PC-3 (cell line): ENCODE data around the gene TEX2. TPM values are rescaled to one million over a fixed set of nuclear protein-coding genes. Genes with fewer than 3 reads are reported as not detected.

ENCODE experiments used
- ATAC-seq: fragments of 200-7000 bp; cut with Tn5 transposase; 2 replicates; pipeline ENCODE4 v1.9.1; 2020; ENCODE audit warnings: mild to moderate bottlenecking, moderate library complexity
- Bru-seq: library from RNA; stranded (reverse); fragments of 400-500 nt; gene quantifications from one replicate; lab custom pipeline; 2021; lab: Mats Ljungman, UMichigan
- BruChase-seq, 2 experiments: library from RNA; stranded (reverse); fragments of 400-500 nt; gene quantifications; one replicate each; lab custom pipeline; 2021; lab: Mats Ljungman, UMichigan
- BruUV-seq: library from RNA; stranded (reverse); fragments of 400-500 nt; replicated peaks from 2 replicates; lab custom pipeline; 2021; lab: Mats Ljungman, UMichigan
- CTCF ChIA-PET: fragments of 300-600 bp; sonication (Branson Sonifier 250); formaldehyde crosslinking; loops from one replicate; lab custom pipeline; 2022; ENCODE audit warnings: antibody characterized with exemption; lab: Charles Lee
- POLR2A ChIA-PET: fragments of 300-600 bp; sonication (Branson Sonifier 250); formaldehyde crosslinking; loops from one replicate; lab custom pipeline; 2022; ENCODE audit warnings: antibody characterized with exemption; ENCODE audit not compliant: unreplicated experiment; lab: Charles Lee
- DNase-seq: peaks from one replicate; pipeline ENCODE4 v3.0.0-alpha.2; 2015
- H2AFZ ChIP-seq: fragments of 300-600 bp; sonication (generic); 2 replicates; pipeline ENCODE4 v1.6.0; 2016; ENCODE audit warnings: antibody characterized with exemption, low read length
- H3F3A ChIP-seq: fragments of 300-600 bp; sonication (generic); one replicate; pipeline ENCODE4 v1.6.0; 2017; ENCODE audit warnings: antibody characterized with exemption, low read length, control low read depth, mild to moderate bottlenecking; ENCODE audit not compliant: unreplicated experiment
- H3K27ac ChIP-seq: fragments of 300-600 bp; sonication (generic); 2 replicates; pipeline ENCODE4 v1.5.1; 2016; ENCODE audit warnings: mild to moderate bottlenecking, low read length
- H3K27me3 ChIP-seq: fragments of 300-600 bp; sonication (generic); 2 replicates; pipeline ENCODE4 v1.6.1; 2016; ENCODE audit warnings: low read length, mixed read lengths
- H3K36me3 ChIP-seq: fragments of 300-600 bp; sonication (generic); 2 replicates; pipeline ENCODE4 v1.6.1; 2016; ENCODE audit warnings: low read depth, mixed run types, low read length, mixed read lengths
- H3K4me1 ChIP-seq: fragments of 300-600 bp; sonication (generic); 2 replicates; pipeline ENCODE4 v1.5.1; 2016; ENCODE audit warnings: low read length; ENCODE audit not compliant: insufficient read depth
- H3K4me2 ChIP-seq: fragments of 300-600 bp; sonication (generic); 2 replicates; pipeline ENCODE4 v1.6.0; 2016; ENCODE audit warnings: low read length
- H3K4me3 ChIP-seq: fragments of 300-600 bp; sonication (generic); 2 replicates; pipeline ENCODE4 v1.5.1; 2016; ENCODE audit warnings: mild to moderate bottlenecking, low read length, mixed read lengths
- H3K79me2 ChIP-seq: fragments of 300-600 bp; sonication (generic); 2 replicates; pipeline ENCODE4 v1.6.1; 2017; ENCODE audit warnings: low read length, mixed read lengths
- H3K9ac ChIP-seq: fragments of 300-600 bp; sonication (generic); 2 replicates; pipeline ENCODE4 v1.6.0; 2016; ENCODE audit warnings: mild to moderate bottlenecking, low read length
- H3K9me2 ChIP-seq: fragments of 300-600 bp; sonication (generic); replicated peaks from 2 replicates; pipeline ENCODE4 v1.6.1; 2016; ENCODE audit warnings: mixed run types, low read length, mixed read lengths
- H3K9me3 ChIP-seq: fragments of 300-600 bp; sonication (generic); 2 replicates; pipeline ENCODE4 v1.6.1; 2016; ENCODE audit warnings: low read length, mixed read lengths
- H4K20me1 ChIP-seq: fragments of 300-600 bp; sonication (generic); 2 replicates; pipeline ENCODE4 v1.6.1; 2016; ENCODE audit warnings: low read length, mixed read lengths
- CTCF ChIP-seq: fragments of 300-600 bp; sonication (generic); conservative IDR thresholded peaks from 2 replicates; pipeline ENCODE4 v1.5.1; 2017; ENCODE audit warnings: antibody characterized with exemption, low read depth, mild to moderate bottlenecking, low read length
- EZH2 ChIP-seq: fragments of 300-600 bp; sonication (generic); IDR thresholded peaks from one replicate; pipeline ENCODE4 v1.6.1; 2017; ENCODE audit warnings: antibody characterized with exemption, mild to moderate bottlenecking, low read length; ENCODE audit not compliant: unreplicated experiment
- EZH2phosphoT487 ChIP-seq: fragments of 300-600 bp; sonication (generic); IDR thresholded peaks from 2 replicates; pipeline ENCODE4 v1.6.1; 2018; ENCODE audit warnings: mild to moderate bottlenecking, antibody characterized with exemption, low read length, borderline replicate concordance
- intact Hi-C: fragments of 100-400 bp; cut with micrococcal nuclease; formaldehyde crosslinking; loops from 2 replicates; pipeline ENCODE4 v1.9.0; 2023
- long read RNA-seq: library from polyadenylated mRNA; unstranded; transcript quantifications from one replicate; pipeline ENCODE4 v2.0.0, GENCODE V29; 2021; ENCODE audit not compliant: unreplicated experiment
- total RNA-seq: library from RNA; depleted of rRNA; stranded (reverse); fragments of >200 nt; gene quantifications from 2 replicates; pipeline ENCODE4 v1.2.3, GENCODE V29; 2014; rRNA removed

Gene TEX2
- total RNA-seq (44.2 and 50.5 TPM in 2 replicates), Bru-seq, nascent RNA (percentile 78 among the genes with signal in this experiment), BruChase-seq, experiment 1, labeled RNA remaining after a 6-hour chase (percentile 79 among the genes with signal in this experiment), BruChase-seq, experiment 2, labeled RNA remaining after a 2-hour chase (percentile 75 among the genes with signal in this experiment)
- long read RNA-seq, full-length matches to known transcripts: 29 of 109 reads
- long read RNA-seq, partial matches to known transcripts: 64 of 109 reads
- long read RNA-seq, other reads (novel, unspliced or antisense): 16 of 109 reads

GRCh38 chr17:64263000-64263766 is at the start of gene TEX2:
TEX2 (minus strand) TSS chr17:64263260; CDS start chr17:64214217, 49,043 bp downstream.
- H3K4me2 ChIP-seq: peak within 1 kb of the TSS; percentile 98
- no peaks in the 10 kb centered on the region for H3K27me3 ChIP-seq
- H3K36me3 ChIP-seq: no peaks in the 10 kb centered on the region
- H3K4me3 ChIP-seq: peak within 1 kb of the TSS; percentile 89
- ATAC-seq: peak; percentile 88
- peaks cover 48% of the 10 kb centered on the region for H3K79me2 ChIP-seq
- H2AFZ ChIP-seq: peak within 1 kb of the TSS; percentile 100
- intact Hi-C loops: loop anchor here (1.0 to 5.0 kb wide), 5 partner anchors 18 to 116 kb away; no protein-coding TSS in a partner anchor
- peak; percentile 96 for DNase-seq
- TF ChIP-seq EZH2 (no peak), EZH2phosphoT487 (no peak), CTCF (no peak)
- H3F3A ChIP-seq: no peaks in the 10 kb centered on the region
- H3K9me3 ChIP-seq: no peaks in the 10 kb centered on the region
- H3K9me2 ChIP-seq: no peaks in the 10 kb centered on the region
- H3K27ac ChIP-seq: peak within 1 kb of the TSS; percentile 1; the same call in 1 of the 2 replicates
- no TSS peak for BruUV-seq
- 0 out of 2 replicates have a peak, but pooled peaks cover 4% of the 10 kb centered on the region for H4K20me1 ChIP-seq
- H3K4me1 ChIP-seq: peaks cover 28% of the 10 kb centered on the region
- POLR2A ChIA-PET: interaction anchor here (0.6 to 0.7 kb wide), 2 partner anchors 133 to 370 kb away, joined by 3 to 4 read pairs; partner anchors contain the start of gene ERN1
- H3K9ac ChIP-seq: peak within 1 kb of the TSS; percentile 84
- CTCF ChIA-PET: no interaction called here

- H3K79me2 ChIP-seq: no peaks in the 10 kb centered on the region
- H3F3A ChIP-seq: no peaks in the 10 kb centered on the region
- intact Hi-C loops: loop anchor here (5.0 kb wide), 1 partner anchor 183 kb away; no protein-coding TSS in a partner anchor
- H3K4me3 ChIP-seq: no peak overlapping the region
- H2AFZ ChIP-seq: no peak overlapping the region
- H3K9me3 ChIP-seq: no peaks in the 10 kb centered on the region
- H3K4me1 ChIP-seq: no peaks in the 10 kb centered on the region
- no peak overlapping the region for H3K9ac ChIP-seq
- no peak for ATAC-seq
- H3K4me2 ChIP-seq: no peak overlapping the region
- no peaks in the 10 kb centered on the region for H3K36me3 ChIP-seq
- no peaks in the 10 kb centered on the region for H3K9me2 ChIP-seq
- ChIA-PET CTCF (interaction anchor here (0.6 kb wide), 2 partner anchors 291 to 743 kb away, joined by 4 to 7 read pairs; no protein-coding TSS in a partner anchor), POLR2A (no interaction called here)
- H3K27me3 ChIP-seq: no peaks in the 10 kb centered on the region
- TF ChIP-seq EZH2phosphoT487: no peak
- no peak for TF ChIP-seq EZH2
- TF ChIP-seq CTCF: no peak
- no peak for DNase-seq
- no TSS peak for BruUV-seq
- H4K20me1 ChIP-seq: no peaks in the 10 kb centered on the region
- H3K27ac ChIP-seq: no peak overlapping the region
Observed at GRCh38 chr17:64309710-64310109, 46.6 kb upstream of the TEX2 start.
